SK-N-SH (cell line): ENCODE measurements around the gene SCEL. TPM values are rescaled to one million over a fixed set of nuclear protein-coding genes. Genes with fewer than 3 reads are reported as not detected.

Source experiments
- CTCF ChIA-PET: fragments of 300-600, 350-600 bp; formaldehyde crosslinking; extraction: SDS; loops from one replicate; lab custom pipeline; 2021; lab: Yijun Ruan, JAX
- POLR2A ChIA-PET: fragments of 350-600 bp; sonication (Branson Sonifier 250); formaldehyde crosslinking; extraction: SDS; loops from one replicate; lab custom pipeline; 2020; ENCODE audit warnings: antibody characterized with exemption, inconsistent platforms; lab: Yijun Ruan, JAX
- DNase-seq: peaks from one replicate; pipeline ENCODE4 v3.0.0; 2012
- H2AFZ ChIP-seq: fragments of 200-600 bp; sonication (generic); 2 replicates; pipeline ENCODE4 v1.8.1; 2016; ENCODE audit warnings: antibody characterized with exemption, mild to moderate bottlenecking, low read depth
- H3F3A ChIP-seq: fragments of 200-600 bp; sonication (generic); replicated peaks from 2 replicates; pipeline ENCODE3; 2016; ENCODE audit warnings: antibody characterized with exemption, mild to moderate bottlenecking; ENCODE audit not compliant: insufficient read depth
- H3K27ac ChIP-seq, 2 experiments: fragments of 200-500 bp in 1 of 2; fragments of 200-600 bp in 1 of 2; sonication (Bioruptor generic) in 1 of 2; sonication (generic), shearing (Covaris generic) in 1 of 2; 2 replicates each; pipeline versions ENCODE4 v1.5.1 to v1.6.1; 2014 to 2016; ENCODE audit warnings: low read depth in 2 of 2, inconsistent platforms in 1 of 2, low read length in 1 of 2, mild to moderate bottlenecking in 1 of 2, mixed read lengths in 1 of 2
- H3K27me3 ChIP-seq: fragments of 200-600 bp; sonication (generic), shearing (Covaris generic); 2 replicates; pipeline ENCODE4 v1.6.1; 2016; ENCODE audit warnings: mixed run types; ENCODE audit not compliant: insufficient read depth
- H3K36me3 ChIP-seq, 2 experiments: fragments of 200-500 bp in 1 of 2; fragments of 200-600 bp in 1 of 2; sonication (Bioruptor generic) in 1 of 2; sonication (generic) in 1 of 2; replicated peaks in 1 of 2; 2 replicates each; pipeline versions ENCODE3 to v1.5.1; 2014 to 2016; ENCODE audit warnings: low read length in 1 of 2, mild to moderate bottlenecking in 1 of 2; ENCODE audit not compliant: insufficient read depth in 2 of 2, control insufficient read depth in 1 of 2
- H3K4me1 ChIP-seq, 2 experiments: fragments of 200-500 bp in 1 of 2; fragments of 200-600 bp in 1 of 2; sonication (Bioruptor generic) in 1 of 2; sonication (generic), shearing (Covaris generic) in 1 of 2; 2 replicates each; pipeline versions ENCODE4 v1.5.1 to v1.6.1; 2014 to 2016; ENCODE audit warnings: low read depth in 1 of 2, low read length in 1 of 2, mixed run types in 1 of 2; ENCODE audit not compliant: insufficient read depth in 2 of 2, control insufficient read depth in 1 of 2
- H3K4me2 ChIP-seq: fragments of 200-600 bp; sonication (generic), shearing (Covaris generic); 2 replicates; pipeline ENCODE4 v1.6.1; 2017; ENCODE audit warnings: mixed run types
- H3K4me3 ChIP-seq, 2 experiments: fragments of 200-500 bp in 1 of 2; fragments of 200-600 bp in 1 of 2; sonication (Bioruptor generic) in 1 of 2; sonication (generic), shearing (Covaris generic) in 1 of 2; 2 replicates each; pipeline versions ENCODE4 v1.5.1 to v1.8.1; 2014 to 2016; ENCODE audit warnings: low read depth in 2 of 2, inconsistent platforms in 1 of 2, low read length in 1 of 2, mild to moderate bottlenecking in 1 of 2, mixed read lengths in 1 of 2, moderate library complexity in 1 of 2
- H3K79me2 ChIP-seq: fragments of 200-600 bp; sonication (generic); 2 replicates; pipeline ENCODE4 v1.8.1; 2017; ENCODE audit warnings: mild to moderate bottlenecking; ENCODE audit not compliant: insufficient read depth
- H3K9ac ChIP-seq: fragments of 200-600 bp; sonication (generic); 2 replicates; pipeline ENCODE4 v1.6.1; 2017; ENCODE audit warnings: mixed run types
- H3K9me2 ChIP-seq: fragments of 200-600 bp; sonication (generic); 2 replicates; pipeline ENCODE4 v1.6.1; 2017; ENCODE audit warnings: mixed run types
- H3K9me3 ChIP-seq: fragments of 200-600 bp; sonication (generic); 2 replicates; pipeline ENCODE4 v1.6.1; 2017; ENCODE audit warnings: mixed run types, mild to moderate bottlenecking, moderate library complexity
- H4K20me1 ChIP-seq: fragments of 200-600 bp; sonication (generic); 2 replicates; pipeline ENCODE4 v1.6.1; 2017; ENCODE audit warnings: mild to moderate bottlenecking, mixed run types; ENCODE audit not compliant: insufficient read depth
- CHD2 ChIP-seq: fragments of 150-350 bp; IDR thresholded peaks from 2 replicates; pipeline ENCODE4 v1.6.1; 2018; ENCODE audit warnings: low read length; ENCODE audit not compliant: partially characterized antibody
- ELF1 ChIP-seq: IDR thresholded peaks from 2 replicates; pipeline ENCODE4 v1.4.0; 2012
- EZH2phosphoT487 ChIP-seq: fragments of 200-600 bp; sonication (generic); IDR thresholded peaks from 2 replicates; pipeline ENCODE4 v1.6.1; 2017; ENCODE audit warnings: low read depth, mixed run types, mild to moderate bottlenecking, antibody characterized with exemption, moderate library complexity, borderline replicate concordance
- FOSL2 ChIP-seq: IDR thresholded peaks from 2 replicates; pipeline ENCODE4 v1.4.0; 2012; ENCODE audit warnings: low read depth, mild to moderate bottlenecking, moderate library complexity, borderline replicate concordance
- FOXM1 ChIP-seq: IDR thresholded peaks from 2 replicates; pipeline ENCODE4 v1.4.0; 2012; ENCODE audit warnings: low read depth, mild to moderate bottlenecking
- GABPA ChIP-seq: IDR thresholded peaks from 2 replicates; pipeline ENCODE4 v1.4.0; 2012; ENCODE audit warnings: low read depth, mild to moderate bottlenecking
- MXI1 ChIP-seq: IDR thresholded peaks from 2 replicates; pipeline ENCODE4 v1.6.1; 2012; ENCODE audit warnings: mild to moderate bottlenecking, low read depth, low read length, improper control_type of control experiment
- RAD21 ChIP-seq: IDR thresholded peaks from 2 replicates; pipeline ENCODE4 v1.6.1; 2012; ENCODE audit warnings: mild to moderate bottlenecking, low read length
- REST ChIP-seq: IDR thresholded peaks from 2 replicates; pipeline ENCODE4 v1.6.1; 2012; ENCODE audit warnings: mild to moderate bottlenecking, low read depth, low read length, moderate library complexity
- RFX5 ChIP-seq: IDR thresholded peaks from 2 replicates; pipeline ENCODE4 v1.6.1; 2012; ENCODE audit warnings: mild to moderate bottlenecking, improper control_type of control experiment, low read length
- SIN3A ChIP-seq: IDR thresholded peaks from 2 replicates; pipeline ENCODE4 v1.6.1; 2012; ENCODE audit warnings: low read depth, mild to moderate bottlenecking, low read length, moderate library complexity, borderline replicate concordance
- TAF1 ChIP-seq: IDR thresholded peaks from 2 replicates; pipeline ENCODE4 v1.6.1; 2012; ENCODE audit warnings: low read depth, mild to moderate bottlenecking, low read length, moderate library complexity, borderline replicate concordance
- WGBS: methylation state at CpG from one replicate; pipeline ENCODE4 v1.1.6; 2017; ENCODE audit warnings: low lambda C conversion rate; 5-methylcytosine and 5-hydroxymethylcytosine counted together
- polyA plus RNA-seq, 3 experiments: library from polyadenylated mRNA; depleted of rRNA; stranded (reverse); fragments of >200 nt; gene quantifications; 2 replicates each; pipeline ENCODE4 v1.2.3, GENCODE V29; 2012
- TF ChIP-seq, protein P1 (sequence below): IDR thresholded peaks from 2 replicates; pipeline ENCODE4 v1.4.0; 2012; ENCODE audit warnings: low read depth, borderline replicate concordance

Gene SCEL
- polyA plus RNA-seq, 1 of the 3 experiments (the other 2 are of a cell fraction): 0.02 TPM

GRCh38 chr13:77584106-77584505, 48.6 kb downstream of the SCEL start:
- no peak for DNase-seq
- no peak for TF ChIP-seq ELF1
- no peak for TF ChIP-seq RFX5
- TF ChIP-seq GABPA: no peak
- TF ChIP-seq, protein P1, sequence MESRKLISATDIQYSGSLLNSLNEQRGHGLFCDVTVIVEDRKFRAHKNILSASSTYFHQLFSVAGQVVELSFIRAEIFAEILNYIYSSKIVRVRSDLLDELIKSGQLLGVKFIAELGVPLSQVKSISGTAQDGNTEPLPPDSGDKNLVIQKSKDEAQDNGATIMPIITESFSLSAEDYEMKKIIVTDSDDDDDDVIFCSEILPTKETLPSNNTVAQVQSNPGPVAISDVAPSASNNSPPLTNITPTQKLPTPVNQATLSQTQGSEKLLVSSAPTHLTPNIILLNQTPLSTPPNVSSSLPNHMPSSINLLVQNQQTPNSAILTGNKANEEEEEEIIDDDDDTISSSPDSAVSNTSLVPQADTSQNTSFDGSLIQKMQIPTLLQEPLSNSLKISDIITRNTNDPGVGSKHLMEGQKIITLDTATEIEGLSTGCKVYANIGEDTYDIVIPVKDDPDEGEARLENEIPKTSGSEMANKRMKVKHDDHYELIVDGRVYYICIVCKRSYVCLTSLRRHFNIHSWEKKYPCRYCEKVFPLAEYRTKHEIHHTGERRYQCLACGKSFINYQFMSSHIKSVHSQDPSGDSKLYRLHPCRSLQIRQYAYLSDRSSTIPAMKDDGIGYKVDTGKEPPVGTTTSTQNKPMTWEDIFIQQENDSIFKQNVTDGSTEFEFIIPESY: no peak
- TF ChIP-seq FOSL2: no peak
- no peak for TF ChIP-seq MXI1
- no peak for TF ChIP-seq EZH2phosphoT487
- TF ChIP-seq RAD21: no peak
- TF ChIP-seq CHD2: no peak
- TF ChIP-seq REST: no peak
- no peak for TF ChIP-seq FOXM1
- no peak for TF ChIP-seq SIN3A
- no peak for TF ChIP-seq TAF1
- Histone ChIP-seq H3K27me3 (no peaks in the 10 kb centered on the region), H3K79me2 (no peaks in the 10 kb centered on the region), H3K36me3 (no peaks in the 10 kb centered on the region), H2AFZ (no peak overlapping the region), H3K4me3 (no peak overlapping the region), H3F3A (no peaks in the 10 kb centered on the region), H3K9ac (no peak overlapping the region), H3K4me1 (no peaks in the 10 kb centered on the region; a peak in 1 of 4 replicates), H3K4me2 (no peak overlapping the region), H3K9me2 (no peaks in the 10 kb centered on the region), H4K20me1 (no peaks in the 10 kb centered on the region), H3K27ac (no peak overlapping the region), H3K9me3 (no peaks in the 10 kb centered on the region)
- POLR2A ChIA-PET: no interaction called here
- WGBS: 47% methylated on average over 7 of the region's 7 CpGs
- CTCF ChIA-PET: interaction anchor here (0.6 to 2.2 kb wide), 3 partner anchors 9 to 158 kb away, joined by 3 to 12 read pairs (median 3); no protein-coding TSS in a partner anchor
